Neural progenitor cell (in vitro differentiated cells): ENCODE results near the gene CAPN8. TPM values are rescaled to one million over a fixed set of nuclear protein-coding genes. Genes with fewer than 3 reads are reported as not detected.

Source experiments
- DNase-seq: peaks from one replicate; pipeline ENCODE4 v3.0.0-alpha.2; 2016; ENCODE audit warnings: low spot score
- H2AFZ ChIP-seq: fragments of 200-600 bp; sonication (generic); replicated peaks from 2 replicates; pipeline ENCODE4 v1.6.1; 2016; ENCODE audit warnings: antibody characterized with exemption
- H3F3A ChIP-seq: fragments of 200-600 bp; sonication (generic); 2 replicates; pipeline ENCODE4 v1.6.1; 2016; ENCODE audit warnings: antibody characterized with exemption, low read depth
- H3K27ac ChIP-seq: fragments of 200-600 bp; sonication (generic); 2 replicates; pipeline ENCODE4 v1.5.1; 2016; ENCODE audit warnings: mild to moderate bottlenecking
- H3K27me3 ChIP-seq: fragments of 200-600 bp; sonication (generic); 2 replicates; pipeline ENCODE4 v1.6.1; 2016; ENCODE audit warnings: mild to moderate bottlenecking, moderate library complexity
- H3K36me3 ChIP-seq: fragments of 200-600 bp; sonication (generic); 2 replicates; pipeline ENCODE4 v1.5.1; 2016
- H3K4me1 ChIP-seq: fragments of 200-600 bp; sonication (generic); 2 replicates; pipeline ENCODE4 v1.6.1; 2016; ENCODE audit warnings: mixed run types
- H3K4me2 ChIP-seq: fragments of 200-600 bp; sonication (generic); 2 replicates; pipeline ENCODE4 v1.6.1; 2016
- H3K4me3 ChIP-seq: fragments of 200-600 bp; sonication (generic); 2 replicates; pipeline ENCODE4 v1.5.1; 2016
- H3K79me2 ChIP-seq: fragments of 200-600 bp; sonication (generic); 2 replicates; pipeline ENCODE4 v1.6.1; 2016; ENCODE audit warnings: low read depth
- H3K9ac ChIP-seq: fragments of 200-600 bp; sonication (generic); 2 replicates; pipeline ENCODE4 v1.6.1; 2016
- H3K9me3 ChIP-seq: fragments of 200-600 bp; sonication (generic); 2 replicates; pipeline ENCODE4 v1.5.1; 2016; ENCODE audit warnings: low read depth
- H4K20me1 ChIP-seq: fragments of 200-600 bp; sonication (generic); 2 replicates; pipeline ENCODE4 v1.6.1; 2016; ENCODE audit warnings: low read depth
- H3K27ac Mint-ChIP-seq: 3 replicates; pipeline ENCODE4 v1.8.0; 2021; ENCODE audit warnings: mixed read lengths
- H3K27me3 Mint-ChIP-seq: 2 replicates; pipeline ENCODE4 v1.8.0; 2022; ENCODE audit warnings: low read depth, mild to moderate bottlenecking, inconsistent platforms, moderate library complexity, mixed read lengths; ENCODE audit not compliant: insufficient read depth
- H3K36me3 Mint-ChIP-seq: 3 replicates; pipeline ENCODE4 v1.8.0; 2021; ENCODE audit warnings: mixed read lengths
- H3K4me1 Mint-ChIP-seq: 3 replicates; pipeline ENCODE4 v1.8.0; 2021; ENCODE audit warnings: mixed read lengths
- H3K4me3 Mint-ChIP-seq: 3 replicates; pipeline ENCODE4 v1.8.0; 2021; ENCODE audit warnings: mild to moderate bottlenecking, moderate library complexity, mixed read lengths
- H3K9me3 Mint-ChIP-seq: 3 replicates; pipeline ENCODE4 v1.8.0; 2020; ENCODE audit warnings: mixed read lengths
- CTCF ChIP-seq: fragments of 200-600 bp; sonication (generic); IDR thresholded peaks from 2 replicates; pipeline ENCODE4 v1.5.1; 2017; ENCODE audit warnings: antibody characterized with exemption, mild to moderate bottlenecking
- EZH2 ChIP-seq: fragments of 200-600 bp; sonication (generic); IDR thresholded peaks from 2 replicates; pipeline ENCODE4 v1.6.1; 2017; ENCODE audit warnings: antibody characterized with exemption, mild to moderate bottlenecking, moderate library complexity
- EZH2phosphoT487 ChIP-seq: fragments of 200-600 bp; sonication (generic); IDR thresholded peaks from 2 replicates; pipeline ENCODE4 v1.6.1; 2017; ENCODE audit warnings: antibody characterized with exemption
- total RNA-seq: library from RNA; depleted of rRNA; stranded (reverse); fragments of >200 nt; gene quantifications from 2 replicates; pipeline ENCODE4 v1.2.3, GENCODE V29; 2015; ENCODE audit warnings: low replicate concordance

CAPN8 gene
- total RNA-seq, 1 donor from 2014 or later: not detected

GRCh38 chr1:223682502-223682901, 17.0 kb upstream of the CAPN8 start:
- H3K9me3 ChIP-seq: no peaks in the 10 kb centered on the region
- Mint-ChIP-seq H3K4me3 (no peak overlapping the region), H3K36me3 (no peaks in the 10 kb centered on the region), H3K4me1 (no peaks in the 10 kb centered on the region), H3K27ac (no peak overlapping the region), H3K9me3 (no peaks in the 10 kb centered on the region), H3K27me3 (peaks cover 3% of the 10 kb centered on the region)
- no peak overlapping the region for H3K4me2 ChIP-seq
- no peaks in the 10 kb centered on the region for H3K4me1 ChIP-seq
- no peak for DNase-seq
- no peaks in the 10 kb centered on the region for H3K27me3 ChIP-seq
- H3F3A ChIP-seq: no peaks in the 10 kb centered on the region
- H2AFZ ChIP-seq: no peak overlapping the region
- H3K9ac ChIP-seq: no peak overlapping the region
- H4K20me1 ChIP-seq: no peaks in the 10 kb centered on the region
- H3K36me3 ChIP-seq: no peaks in the 10 kb centered on the region
- no peaks in the 10 kb centered on the region for H3K79me2 ChIP-seq
- no peak overlapping the region for H3K4me3 ChIP-seq
- TF ChIP-seq EZH2 (no peak), EZH2phosphoT487 (no peak), CTCF (no peak)
- no peak overlapping the region for H3K27ac ChIP-seq

- no peaks in the 10 kb centered on the region for H4K20me1 ChIP-seq
- H3K9me3 ChIP-seq: no peaks in the 10 kb centered on the region
- TF ChIP-seq CTCF: no peak
- TF ChIP-seq EZH2: no peak
- TF ChIP-seq EZH2phosphoT487: no peak
- H3K4me1 ChIP-seq: no peaks in the 10 kb centered on the region
- no peak overlapping the region for H3K9ac ChIP-seq
- H3K79me2 ChIP-seq: no peaks in the 10 kb centered on the region
- no peak overlapping the region for H3K4me3 ChIP-seq
- Mint-ChIP-seq H3K27ac (no peak overlapping the region), H3K9me3 (peaks cover under 1% of the 10 kb centered on the region), H3K27me3 (peaks cover 5% of the 10 kb centered on the region), H3K36me3 (no peaks in the 10 kb centered on the region), H3K4me1 (no peaks in the 10 kb centered on the region), H3K4me3 (no peak overlapping the region)
- no peaks in the 10 kb centered on the region for H3F3A ChIP-seq
- H3K27me3 ChIP-seq: no peaks in the 10 kb centered on the region
- DNase-seq: no peak
- H3K27ac ChIP-seq: no peak overlapping the region
- H3K36me3 ChIP-seq: no peaks in the 10 kb centered on the region
- no peak overlapping the region for H2AFZ ChIP-seq
- H3K4me2 ChIP-seq: no peak overlapping the region
Measured at GRCh38 chr1:223680188-223680587, 14.7 kb upstream of the CAPN8 start.

- Mint-ChIP-seq H3K4me3 (no peak overlapping the region), H3K27me3 (peaks cover 10% of the 10 kb centered on the region), H3K27ac (no peak overlapping the region), H3K36me3 (no peaks in the 10 kb centered on the region), H3K9me3 (peaks cover 11% of the 10 kb centered on the region), H3K4me1 (no peaks in the 10 kb centered on the region)
- Histone ChIP-seq H3K9ac (no peak overlapping the region), H3K4me1 (no peaks in the 10 kb centered on the region), H3K9me3 (no peaks in the 10 kb centered on the region), H3F3A (no peaks in the 10 kb centered on the region), H3K4me3 (no peak overlapping the region), H2AFZ (no peak overlapping the region), H3K27me3 (no peaks in the 10 kb centered on the region), H3K4me2 (no peak overlapping the region), H4K20me1 (no peaks in the 10 kb centered on the region), H3K79me2 (no peaks in the 10 kb centered on the region), H3K36me3 (no peaks in the 10 kb centered on the region), H3K27ac (no peak overlapping the region)
- TF ChIP-seq EZH2: no peak
- TF ChIP-seq EZH2phosphoT487: no peak
- TF ChIP-seq CTCF: no peak
- DNase-seq: no peak
Measured at GRCh38 chr1:223678841-223679240, 13.3 kb upstream of the CAPN8 start.
